ENCODE data around the gene ARHGAP4.

Gene ARHGAP4

GRCh38 chrX:153925739-153926551, at the start of gene ARHGAP4:
Gene ARHGAP4, minus strand, starts transcription at chrX:153926264. Its CDS starts 62 bp downstream, at chrX:153926202.
- DNase-seq (ENCODE audit: extremely low read depth, low read depth): no peak
- no peak for TF ChIP-seq CTCF (IDR thresholded peaks at IDR 0.05; ENCODE audit: low read depth, low read length)

DNA sequence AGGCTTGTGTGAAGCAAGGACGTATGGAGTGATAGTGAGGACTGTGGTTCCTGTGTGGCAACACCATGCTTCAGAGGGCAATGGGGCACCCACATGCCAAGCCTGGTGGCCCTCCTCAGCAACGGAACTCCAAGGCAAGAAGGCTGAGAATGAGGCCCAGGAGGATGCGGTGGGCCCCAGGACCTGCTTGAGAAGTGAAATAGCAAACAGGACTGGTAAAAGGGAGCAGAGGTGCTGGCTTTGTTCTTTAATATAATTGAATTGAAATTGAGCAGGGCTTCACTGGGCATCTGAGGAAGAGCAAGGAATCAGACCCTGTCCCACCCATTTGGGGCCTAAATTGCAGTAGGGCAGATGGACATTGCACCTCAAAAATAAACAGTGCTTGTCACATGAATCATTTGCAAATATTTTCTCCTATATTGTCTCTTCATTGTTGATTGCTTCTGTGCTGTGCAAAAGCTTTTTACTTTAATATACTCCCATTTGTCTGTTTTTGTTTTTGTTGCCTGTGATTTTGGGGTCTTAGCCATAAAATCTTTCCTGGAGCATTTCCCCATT, 48.7 kb upstream of the ARHGAP4 start:
- no peak for DNase-seq (ENCODE audit: extremely low read depth, low read depth)
- no peak for TF ChIP-seq CTCF (IDR thresholded peaks at IDR 0.05; ENCODE audit: low read depth, low read length)

DNA sequence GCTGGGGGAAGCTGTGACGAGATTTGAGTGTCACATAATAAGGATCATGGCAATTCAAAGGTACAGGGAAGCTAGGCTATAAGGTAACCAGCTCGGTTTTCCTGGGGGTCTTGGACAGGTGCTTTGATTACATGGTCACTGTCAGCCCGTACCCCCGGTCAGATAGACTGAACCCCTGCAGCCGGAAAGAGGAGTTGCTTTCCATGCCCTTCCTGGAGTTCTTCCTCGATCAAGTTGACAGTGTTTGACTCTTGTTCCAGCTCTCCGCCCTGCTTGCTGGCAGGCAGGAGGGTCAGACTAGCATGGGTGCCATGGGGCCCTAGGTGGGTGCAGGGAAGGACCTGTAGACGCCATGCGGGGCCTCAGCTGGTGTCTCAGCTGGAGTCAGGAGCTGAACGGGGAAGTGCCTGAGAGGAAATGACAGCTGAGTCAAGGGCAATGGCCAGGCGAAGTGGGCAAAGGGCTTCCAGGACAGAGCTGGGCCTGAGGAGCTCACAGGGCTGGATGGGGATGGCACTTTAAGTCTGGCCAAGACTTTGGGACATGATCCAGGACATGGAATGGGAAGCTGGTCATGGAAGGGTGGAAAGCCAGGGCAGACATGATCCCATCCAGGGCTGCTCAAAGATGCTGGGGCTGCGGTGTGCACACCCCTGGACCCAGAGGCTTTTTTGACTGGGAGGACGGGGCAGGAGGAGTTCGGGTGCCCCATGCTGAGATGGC, 48.1 kb upstream of the ARHGAP4 start:
- no peak for DNase-seq (ENCODE audit: extremely low read depth, low read depth)
- TF ChIP-seq CTCF (IDR thresholded peaks at IDR 0.05; ENCODE audit: low read depth, low read length): no peak

DNA sequence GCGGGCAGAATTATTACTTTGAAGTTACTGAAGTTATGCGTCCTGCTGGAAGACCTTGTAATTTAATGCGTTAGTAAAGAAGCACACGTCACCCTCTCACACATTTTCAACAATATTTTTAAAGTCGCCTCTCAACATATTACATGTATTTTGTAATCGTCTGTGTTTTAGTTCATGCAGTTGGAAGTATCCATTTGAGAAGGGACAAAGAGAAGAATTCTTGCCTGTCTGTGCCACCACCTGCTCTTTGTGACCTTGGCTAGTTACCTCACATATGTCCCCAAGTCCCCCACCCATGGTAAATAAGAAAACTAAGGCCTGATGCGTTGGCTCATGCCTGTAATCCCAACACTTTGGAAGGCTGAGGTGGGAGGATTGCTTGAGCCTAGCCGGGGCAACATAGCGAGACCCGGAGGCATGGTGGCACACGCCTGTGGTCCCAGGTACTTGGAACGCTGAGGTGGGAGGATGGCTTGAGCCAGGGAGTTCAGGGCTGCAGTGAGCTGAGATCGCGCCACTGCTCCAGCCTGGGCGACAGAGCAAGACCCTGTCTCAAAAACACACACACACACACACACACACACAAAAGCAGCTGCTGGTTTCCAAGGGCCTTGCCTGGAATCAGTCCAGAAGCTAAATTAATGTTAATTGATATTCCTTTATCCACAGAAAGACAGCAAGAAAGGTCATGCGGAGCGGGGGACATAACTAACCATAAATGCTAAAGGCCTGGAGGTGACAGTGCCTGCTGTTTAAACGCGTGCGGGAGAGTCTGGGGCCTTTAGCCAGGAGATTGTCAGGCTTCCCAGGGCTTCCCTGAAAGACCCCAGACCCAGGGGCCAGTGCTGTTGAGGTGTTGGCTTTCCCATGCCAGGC, 47.3 kb upstream of the ARHGAP4 start:
- TF ChIP-seq CTCF (IDR thresholded peaks at IDR 0.05; ENCODE audit: low read depth, low read length): no peak
- DNase-seq (ENCODE audit: extremely low read depth, low read depth): no peak

GRCh38 chrX:153972368-153973126, 46.5 kb upstream of the ARHGAP4 start, which contains the start of gene TMEM187:
Gene TMEM187, plus strand, starts transcription at chrX:153972754. Its CDS starts 9,309 bp downstream, at chrX:153982063.
- peak; percentile 55 for DNase-seq (ENCODE audit: extremely low read depth, low read depth)

More at GRCh38 chrX:153972368-153973126, 46.5 kb upstream of the ARHGAP4 start, which contains the start of gene TMEM187:
- TF ChIP-seq CTCF (IDR thresholded peaks at IDR 0.05; ENCODE audit: low read depth, low read length): no peak

All from AG09319 (cell line).